Stimulated activated CD4-positive, alpha-beta T cell treated with anti-CD3 and anti-CD28 coated beads, Interleukin-4, amount 100 ng/mL, for 4 hours (primary cell): ENCODE measurements around the gene FGFRL1.
A peak's percentile ranks its signal among the peaks of the same experiment; 100 is the strongest.
"Not testable (repeated sequence)": the region's sequence is repeated elsewhere in the genome, so short reads cannot be mapped to it uniquely, and the experiment has no call there.

Experiments
- DNase-seq, 2 experiments: peaks; one replicate each; pipeline ENCODE4 v3.0.0-alpha.2; 2020

FGFRL1 gene

GRCh38 chr4:993111-994029, 18.1 kb upstream of the FGFRL1 start, which contains the start of gene SLC26A1:
Gene SLC26A1, minus strand, starts transcription at chr4:993404. Its CDS starts 1,701 bp downstream, at chr4:991703.
- no peak for DNase-seq

GRCh38 chr4:995311-996026, 16.0 kb upstream of the FGFRL1 start:
- DNase-seq, result no peak

GRCh38 chr4:996030-996996, 15.1 kb upstream of the FGFRL1 start:
- DNase-seq, result no peak

- DNase-seq, result no peak
Observed at GRCh38 chr4:996997-997374, 14.4 kb upstream of the FGFRL1 start.

DNA sequence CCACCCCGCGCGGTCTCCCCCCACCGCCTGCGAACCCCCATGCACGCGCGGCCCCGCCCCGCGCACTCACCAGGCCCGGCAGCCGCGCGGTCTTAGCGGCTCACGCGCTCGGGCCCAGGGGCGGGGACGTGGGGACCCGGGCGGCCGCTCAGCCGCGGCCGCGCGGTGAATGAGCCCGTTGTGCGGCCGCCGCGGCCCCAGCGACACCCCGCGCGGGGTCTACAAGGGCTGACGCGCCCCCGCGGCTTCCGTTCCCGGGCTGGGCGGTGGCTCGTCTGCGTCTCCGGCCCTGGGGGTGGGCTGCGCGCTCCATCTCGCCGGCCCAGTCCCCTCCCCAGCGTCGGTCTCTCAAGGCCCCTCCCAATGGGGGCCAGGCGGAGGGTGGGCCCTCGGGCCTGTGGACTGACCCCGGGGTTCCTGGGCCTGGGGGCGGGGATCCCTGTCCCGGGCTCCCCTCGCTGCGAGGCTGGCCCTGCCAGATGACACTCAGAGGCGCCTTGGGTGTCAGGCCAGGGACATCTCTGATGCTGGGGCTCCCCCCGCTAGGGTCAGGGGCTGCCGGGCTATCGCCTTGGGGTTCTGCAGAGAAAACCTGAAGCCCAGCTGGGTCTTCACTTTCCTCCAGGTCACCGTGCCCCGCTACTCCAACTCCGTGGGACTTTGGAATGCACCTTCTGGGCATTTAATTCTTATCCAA, 13.9 kb upstream of the FGFRL1 start:
- DNase-seq, result no peak

DNA sequence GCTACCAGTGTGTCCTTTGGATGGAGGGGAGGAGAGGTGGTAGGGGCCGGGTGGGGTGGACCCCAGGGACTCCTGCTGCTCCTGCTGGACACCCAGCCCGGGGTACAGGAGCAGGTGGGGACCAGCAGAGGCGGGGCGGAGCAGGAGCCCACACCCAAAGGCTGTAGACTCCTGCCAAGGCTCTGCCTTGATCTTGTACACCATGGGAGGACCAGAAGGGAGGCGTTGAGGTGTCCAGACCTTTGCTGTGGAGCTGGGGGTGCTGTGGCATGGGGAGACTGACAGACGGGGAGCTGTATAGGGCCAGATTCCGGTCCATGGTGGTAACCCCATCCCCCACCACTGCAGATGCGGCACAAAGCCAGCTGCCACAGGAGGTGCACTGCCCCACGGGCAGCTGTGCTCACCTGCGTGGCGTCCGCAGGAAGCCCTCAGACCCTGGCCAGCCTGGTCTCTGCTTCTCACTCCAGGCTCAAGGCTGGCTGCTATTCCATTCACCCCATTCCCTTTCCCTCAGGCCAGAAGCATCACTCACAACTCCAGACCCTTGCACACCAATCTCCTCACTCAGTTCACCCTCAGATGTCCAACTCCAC, 13.2 kb upstream of the FGFRL1 start:
- no peak for DNase-seq

DNA sequence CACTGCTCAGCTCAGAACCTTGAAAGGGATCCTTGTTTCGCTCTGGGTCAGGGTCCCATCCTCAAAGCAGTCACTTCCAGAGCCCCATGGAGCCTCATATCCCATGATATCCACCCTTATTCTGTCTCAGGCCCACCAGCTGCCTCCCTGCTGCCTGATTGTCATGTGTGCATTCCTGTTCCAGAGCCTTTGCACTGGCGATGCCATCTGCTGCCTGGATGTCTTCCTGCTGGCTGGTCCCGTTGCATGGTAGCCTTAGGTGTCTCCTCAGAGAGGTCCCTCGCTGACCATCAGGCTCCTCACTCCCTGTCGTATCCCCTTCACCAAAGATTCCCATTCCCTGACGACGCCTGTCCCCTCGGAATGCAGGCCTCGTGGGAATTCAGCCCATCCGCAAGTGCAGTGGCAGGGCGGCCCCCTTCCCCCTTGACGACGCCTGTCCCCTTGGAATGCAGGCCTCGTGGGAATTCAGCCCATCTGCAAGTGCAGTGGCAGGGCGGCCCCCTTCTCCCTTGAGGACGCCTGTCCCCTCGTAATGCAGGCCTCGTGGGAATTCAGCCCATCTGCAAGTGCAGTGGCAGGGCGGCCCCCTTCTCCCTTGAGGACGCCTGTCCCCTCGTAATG, 12.1 kb upstream of the FGFRL1 start:
- DNase-seq, result not testable (repeated sequence)

- no peak for DNase-seq
Observed at GRCh38 chr4:999882-1000425, 11.5 kb upstream of the FGFRL1 start.

DNA sequence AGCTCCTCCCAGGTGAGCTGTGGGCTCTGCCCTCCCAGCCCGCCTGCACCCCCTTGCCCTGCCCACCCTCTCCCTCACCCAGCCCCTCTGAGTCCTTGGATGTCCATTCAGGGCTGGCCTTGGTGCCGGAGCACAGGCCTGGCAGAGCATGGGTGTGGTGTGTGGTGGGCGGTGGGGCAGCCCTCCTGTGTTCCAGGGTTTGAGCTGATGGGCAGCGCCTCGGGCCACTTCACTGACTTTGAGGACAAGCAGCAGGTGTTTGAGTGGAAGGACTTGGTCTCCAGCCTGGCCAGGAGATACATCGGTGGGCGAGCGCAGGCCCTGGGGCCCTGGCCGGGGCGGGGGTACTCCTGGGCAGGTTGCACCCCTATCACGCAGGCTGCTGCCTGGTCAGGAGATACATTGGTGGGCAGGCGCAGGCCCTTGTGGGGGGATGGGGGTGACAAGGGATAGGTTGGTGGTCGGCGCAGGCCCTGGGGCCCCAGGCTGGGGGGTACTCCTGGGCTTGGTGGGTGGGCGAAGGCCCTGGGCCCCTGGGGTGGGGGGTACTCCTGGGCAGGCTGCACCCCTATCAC, 10.7 kb upstream of the FGFRL1 start:
- DNase-seq, result no peak

DNA sequence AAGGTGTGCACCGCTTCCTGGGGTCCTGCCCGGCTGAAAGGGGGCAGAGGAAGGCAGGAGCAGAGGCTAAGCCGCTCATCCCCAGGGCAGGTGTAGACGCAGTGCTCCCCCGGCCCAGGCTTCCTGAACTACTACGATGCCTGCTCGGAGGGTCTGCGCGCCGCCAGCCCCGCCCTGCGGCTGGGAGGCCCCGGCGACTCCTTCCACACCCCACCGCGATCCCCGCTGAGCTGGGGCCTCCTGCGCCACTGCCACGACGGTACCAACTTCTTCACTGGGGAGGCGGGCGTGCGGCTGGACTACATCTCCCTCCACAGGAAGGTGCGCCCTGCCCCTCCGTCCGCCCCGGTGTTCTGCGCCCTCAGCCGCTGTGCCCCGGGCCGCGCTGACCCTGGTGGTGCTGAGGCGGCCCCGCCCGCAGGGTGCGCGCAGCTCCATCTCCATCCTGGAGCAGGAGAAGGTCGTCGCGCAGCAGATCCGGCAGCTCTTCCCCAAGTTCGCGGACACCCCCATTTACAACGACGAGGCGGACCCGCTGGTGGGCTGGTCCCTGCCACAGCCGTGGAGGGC, 9.8 kb upstream of the FGFRL1 start:
- no peak for DNase-seq

DNA sequence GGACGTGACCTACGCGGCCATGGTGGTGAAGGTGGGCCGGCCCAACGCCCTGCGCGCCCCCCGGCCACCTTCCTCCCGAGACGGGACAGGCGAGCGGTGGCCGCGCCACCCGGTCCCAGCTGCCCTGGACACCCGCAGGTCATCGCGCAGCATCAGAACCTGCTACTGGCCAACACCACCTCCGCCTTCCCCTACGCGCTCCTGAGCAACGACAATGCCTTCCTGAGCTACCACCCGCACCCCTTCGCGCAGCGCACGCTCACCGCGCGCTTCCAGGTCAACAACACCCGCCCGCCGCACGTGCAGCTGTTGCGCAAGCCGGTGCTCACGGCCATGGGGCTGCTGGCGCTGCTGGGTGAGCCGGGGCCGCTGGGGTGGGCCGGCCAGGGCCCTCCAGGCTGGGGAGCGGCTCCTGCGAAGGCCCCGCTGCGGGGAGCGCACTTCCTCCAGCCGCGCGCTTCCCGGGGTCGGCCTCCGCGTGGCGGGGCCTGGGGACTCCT, 9.2 kb upstream of the FGFRL1 start:
- no peak for DNase-seq

- DNase-seq, result no peak
Observed at GRCh38 chr4:1002631-1003251, 8.7 kb upstream of the FGFRL1 start.

GRCh38 chr4:1003271-1004070, 8.0 kb upstream of the FGFRL1 start:
- DNase-seq, result no peak

DNA sequence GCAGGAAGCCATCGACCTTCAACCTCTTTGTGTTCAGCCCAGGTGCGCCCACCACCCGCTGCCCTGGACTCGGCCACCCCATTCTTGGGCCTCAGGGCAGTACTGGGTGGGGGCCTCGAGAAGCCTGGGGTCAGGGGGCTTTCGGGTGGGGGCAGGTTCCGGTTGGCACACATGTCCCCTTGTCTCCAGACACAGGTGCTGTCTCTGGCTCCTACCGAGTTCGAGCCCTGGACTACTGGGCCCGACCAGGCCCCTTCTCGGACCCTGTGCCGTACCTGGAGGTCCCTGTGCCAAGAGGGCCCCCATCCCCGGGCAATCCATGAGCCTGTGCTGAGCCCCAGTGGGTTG, 7.4 kb upstream of the FGFRL1 start:
- DNase-seq, result no peak

- DNase-seq, result no peak
Observed at GRCh38 chr4:1004557-1005485, 6.6 kb upstream of the FGFRL1 start.

- DNase-seq, result no peak
Observed at GRCh38 chr4:1006856-1007255, 4.6 kb upstream of the FGFRL1 start.

GRCh38 chr4:1008840-1009541, 2.4 kb upstream of the FGFRL1 start:
- DNase-seq, result peak; percentile 19 to 27
